ENCODE results near the gene MRPL21. TPM values are rescaled to one million over a fixed set of nuclear protein-coding genes. Genes with fewer than 3 reads are reported as not detected.

Gene MRPL21
- total and polyA plus RNA-seq, 9 of the 15 experiments (the other 6 are each of a cell fraction or from before 2014, with no cell fraction given) = 196 to 618 (median 232) TPM

DNA sequence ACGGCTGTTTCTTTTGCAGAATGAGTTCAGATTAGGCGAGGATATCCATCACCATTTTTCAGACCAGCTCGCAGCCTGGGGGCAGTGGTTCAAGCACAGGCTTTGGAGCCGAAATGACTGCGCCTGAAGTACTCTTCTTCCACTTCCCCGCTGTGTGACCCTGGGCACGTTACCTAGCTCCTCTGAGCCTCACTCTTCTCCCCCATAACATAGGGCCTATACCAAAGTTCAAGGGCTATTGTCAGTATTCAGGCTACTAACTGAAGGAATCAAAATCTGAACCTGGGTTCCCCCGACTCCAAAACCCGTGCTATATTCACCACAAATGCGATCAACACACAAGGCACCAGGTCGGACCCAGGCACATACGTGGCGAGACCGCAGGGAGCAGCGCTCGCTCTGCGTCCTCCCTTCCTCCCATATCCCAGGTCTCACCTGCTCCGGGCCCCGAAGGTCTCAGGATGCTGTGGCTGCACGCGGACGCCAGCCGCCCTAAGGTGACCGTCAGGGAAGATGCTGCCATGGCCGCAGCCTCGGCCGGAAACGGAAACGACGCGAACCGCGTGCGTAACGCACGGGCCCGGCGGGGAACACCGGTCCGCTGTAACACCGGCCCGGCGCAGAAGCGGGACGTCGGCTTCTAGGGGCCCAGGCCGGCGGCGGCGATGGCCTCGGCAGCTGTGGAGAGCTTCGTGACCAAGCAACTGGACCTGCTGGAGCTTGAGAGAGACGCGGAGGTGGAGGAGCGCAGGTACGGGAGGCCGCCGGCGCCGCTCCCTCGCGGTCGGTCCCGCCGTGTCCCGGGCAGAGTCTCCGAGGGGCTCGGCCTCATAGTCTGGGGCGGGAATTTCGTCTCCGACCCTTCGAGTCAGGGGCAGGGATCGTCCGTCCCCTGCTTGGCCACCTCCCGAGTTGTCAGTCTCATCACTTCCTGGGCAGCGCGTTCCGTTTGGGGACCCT, at the start of gene MRPL21, which contains the start of gene IGHMBP2 (continued):
- TF ChIP-seq, protein P1, sequence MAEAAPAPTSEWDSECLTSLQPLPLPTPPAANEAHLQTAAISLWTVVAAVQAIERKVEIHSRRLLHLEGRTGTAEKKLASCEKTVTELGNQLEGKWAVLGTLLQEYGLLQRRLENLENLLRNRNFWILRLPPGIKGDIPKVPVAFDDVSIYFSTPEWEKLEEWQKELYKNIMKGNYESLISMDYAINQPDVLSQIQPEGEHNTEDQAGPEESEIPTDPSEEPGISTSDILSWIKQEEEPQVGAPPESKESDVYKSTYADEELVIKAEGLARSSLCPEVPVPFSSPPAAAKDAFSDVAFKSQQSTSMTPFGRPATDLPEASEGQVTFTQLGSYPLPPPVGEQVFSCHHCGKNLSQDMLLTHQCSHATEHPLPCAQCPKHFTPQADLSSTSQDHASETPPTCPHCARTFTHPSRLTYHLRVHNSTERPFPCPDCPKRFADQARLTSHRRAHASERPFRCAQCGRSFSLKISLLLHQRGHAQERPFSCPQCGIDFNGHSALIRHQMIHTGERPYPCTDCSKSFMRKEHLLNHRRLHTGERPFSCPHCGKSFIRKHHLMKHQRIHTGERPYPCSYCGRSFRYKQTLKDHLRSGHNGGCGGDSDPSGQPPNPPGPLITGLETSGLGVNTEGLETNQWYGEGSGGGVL (CRISPR knock-in tag; IDR thresholded peaks at IDR 0.05) = no peak
- TF ChIP-seq TAF7 (tag; IDR thresholded peaks at IDR 0.05) = peak; percentile 93
- TF ChIP-seq ZKSCAN3 (CRISPR knock-in tag; IDR thresholded peaks at IDR 0.05) = no peak
- TF ChIP-seq RBFOX2 (IDR thresholded peaks at IDR 0.05; ENCODE audit: low read depth, low read length) = peak; percentile 96
- 0 out of 2 replicates have a peak, but pooled peaks have one; percentile 58 for TF ChIP-seq ELF4 (CRISPR knock-in tag; IDR thresholded peaks at IDR 0.05)
- no peak; a peak in 1 of 4 replicates for TF ChIP-seq ETV6 (IDR thresholded peaks at IDR 0.05; ENCODE audit: borderline replicate concordance in 1 of 2, low read depth in 2 of 2, low read length in 1 of 2)
- no peak for TF ChIP-seq ETV6 (CRISPR knock-in tag; IDR thresholded peaks at IDR 0.05; ENCODE audit: borderline replicate concordance)
- no peak for TF ChIP-seq HEY1 (CRISPR knock-in tag; IDR thresholded peaks at IDR 0.05; ENCODE audit: borderline replicate concordance)
- TF ChIP-seq BRD4 (IDR thresholded peaks at IDR 0.05) = 0 out of 2 replicates have a peak, but pooled peaks have one; percentile 66
- TF ChIP-seq, protein P2, sequence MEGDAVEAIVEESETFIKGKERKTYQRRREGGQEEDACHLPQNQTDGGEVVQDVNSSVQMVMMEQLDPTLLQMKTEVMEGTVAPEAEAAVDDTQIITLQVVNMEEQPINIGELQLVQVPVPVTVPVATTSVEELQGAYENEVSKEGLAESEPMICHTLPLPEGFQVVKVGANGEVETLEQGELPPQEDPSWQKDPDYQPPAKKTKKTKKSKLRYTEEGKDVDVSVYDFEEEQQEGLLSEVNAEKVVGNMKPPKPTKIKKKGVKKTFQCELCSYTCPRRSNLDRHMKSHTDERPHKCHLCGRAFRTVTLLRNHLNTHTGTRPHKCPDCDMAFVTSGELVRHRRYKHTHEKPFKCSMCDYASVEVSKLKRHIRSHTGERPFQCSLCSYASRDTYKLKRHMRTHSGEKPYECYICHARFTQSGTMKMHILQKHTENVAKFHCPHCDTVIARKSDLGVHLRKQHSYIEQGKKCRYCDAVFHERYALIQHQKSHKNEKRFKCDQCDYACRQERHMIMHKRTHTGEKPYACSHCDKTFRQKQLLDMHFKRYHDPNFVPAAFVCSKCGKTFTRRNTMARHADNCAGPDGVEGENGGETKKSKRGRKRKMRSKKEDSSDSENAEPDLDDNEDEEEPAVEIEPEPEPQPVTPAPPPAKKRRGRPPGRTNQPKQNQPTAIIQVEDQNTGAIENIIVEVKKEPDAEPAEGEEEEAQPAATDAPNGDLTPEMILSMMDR (IDR thresholded peaks at IDR 0.05 in 2 of 3, conservative IDR thresholded peaks at IDR 0.05 in 1 of 3; ENCODE audit: insufficient read depth in 2 of 3, low read depth in 1 of 3, low read length in 3 of 3) = no peak
- TF ChIP-seq ZNF316 (IDR thresholded peaks at IDR 0.05) = no peak
- peak; percentile 72 for TF ChIP-seq KLF13 (tag; IDR thresholded peaks at IDR 0.05; ENCODE audit: borderline replicate concordance, low read depth)
- peak; percentile 98 for TF ChIP-seq ZEB2 (IDR thresholded peaks at IDR 0.05)
- no peak for TF ChIP-seq FOXP1 (CRISPR knock-in tag; IDR thresholded peaks at IDR 0.05)
- TF ChIP-seq, protein P3, sequence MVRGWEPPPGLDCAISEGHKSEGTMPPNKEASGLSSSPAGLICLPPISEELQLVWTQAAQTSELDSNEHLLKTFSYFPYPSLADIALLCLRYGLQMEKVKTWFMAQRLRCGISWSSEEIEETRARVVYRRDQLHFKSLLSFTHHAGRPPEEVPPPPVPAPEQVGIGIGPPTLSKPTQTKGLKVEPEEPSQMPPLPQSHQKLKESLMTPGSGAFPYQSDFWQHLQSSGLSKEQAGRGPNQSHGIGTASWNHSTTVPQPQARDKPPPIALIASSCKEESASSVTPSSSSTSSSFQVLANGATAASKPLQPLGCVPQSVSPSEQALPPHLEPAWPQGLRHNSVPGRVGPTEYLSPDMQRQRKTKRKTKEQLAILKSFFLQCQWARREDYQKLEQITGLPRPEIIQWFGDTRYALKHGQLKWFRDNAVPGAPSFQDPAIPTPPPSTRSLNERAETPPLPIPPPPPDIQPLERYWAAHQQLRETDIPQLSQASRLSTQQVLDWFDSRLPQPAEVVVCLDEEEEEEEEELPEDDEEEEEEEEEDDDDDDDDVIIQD (CRISPR knock-in tag; IDR thresholded peaks at IDR 0.05) = no peak
- no peak for TF ChIP-seq XRCC3 (IDR thresholded peaks at IDR 0.05)
- TF ChIP-seq BMI1 (IDR thresholded peaks at IDR 0.05; ENCODE audit: low read length) = no peak
- peak; percentile 73 for TF ChIP-seq ETV1 (tag; conservative IDR thresholded peaks at IDR 0.05; ENCODE audit: low read depth)

Data from K562 (cell line).